Mesenteric fat pad (tissue), 1 donor: Measurements from ENCODE around the gene TRPV3. TPM values are rescaled to one million over a fixed set of nuclear protein-coding genes. Genes with fewer than 3 reads are reported as not detected.
"Not testable (repeated sequence)": the region's sequence is repeated elsewhere in the genome, so short reads cannot be mapped to it uniquely, and the experiment has no call there.

Source experiments
- DNase-seq: peaks from one replicate; pipeline ENCODE4 v3.0.0-alpha.2; 2020; ENCODE audit warnings: low spot score
- total RNA-seq: library from RNA; stranded (reverse); fragmentation: NEBNext Ultra II Directional; extraction: Animal tissue kit (Norgen Biotek cat#: 25700); gene quantifications from one replicate; pipeline ENCODE4 v1.2.1, GENCODE V29; 2021
- donor health status: DM: yes; HTN: yes; CAD: no.

Gene TRPV3
- total RNA-seq, 1 donor from 2014 or later = 1.2 TPM

DNA sequence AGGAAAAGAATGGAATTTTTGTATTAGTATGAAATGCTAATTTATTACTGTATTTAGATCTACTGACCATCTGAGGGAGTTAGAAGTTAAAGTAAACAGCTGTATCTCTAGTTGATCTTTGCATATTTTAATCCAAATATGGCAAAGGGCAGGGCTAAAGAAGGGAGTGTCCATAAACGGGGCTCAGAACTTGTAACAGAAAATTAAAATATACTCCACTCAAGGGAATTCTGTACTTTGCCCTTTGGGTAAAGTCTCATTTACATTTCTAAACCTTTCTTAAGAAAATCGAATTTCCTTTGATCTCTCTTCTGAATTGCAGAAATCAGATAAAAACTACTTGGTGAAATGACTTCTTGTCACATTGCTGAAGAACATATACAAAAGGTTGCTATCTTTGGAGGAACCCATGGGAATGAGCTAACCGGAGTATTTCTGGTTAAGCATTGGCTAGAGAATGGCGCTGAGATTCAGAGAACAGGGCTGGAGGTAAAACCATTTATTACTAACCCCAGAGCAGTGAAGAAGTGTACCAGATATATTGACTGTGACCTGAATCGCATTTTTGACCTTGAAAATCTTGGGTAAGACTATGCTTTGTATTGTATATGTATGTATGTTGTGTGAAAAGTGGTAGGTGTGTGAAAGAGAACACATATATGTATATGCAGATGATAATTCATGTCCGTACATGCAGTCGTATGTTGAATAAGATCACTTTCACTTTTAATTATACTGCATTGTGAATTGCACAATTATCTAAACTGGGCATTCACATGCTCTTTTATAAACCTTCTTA, 81.6 kb downstream of the TRPV3 start, which contains the start of gene ASPA:
ASPA (plus strand) TSS at position 186 of the 799 bp plus-strand sequence; CDS start at position 349, 163 bp downstream.
- DNase-seq = no peak

DNA sequence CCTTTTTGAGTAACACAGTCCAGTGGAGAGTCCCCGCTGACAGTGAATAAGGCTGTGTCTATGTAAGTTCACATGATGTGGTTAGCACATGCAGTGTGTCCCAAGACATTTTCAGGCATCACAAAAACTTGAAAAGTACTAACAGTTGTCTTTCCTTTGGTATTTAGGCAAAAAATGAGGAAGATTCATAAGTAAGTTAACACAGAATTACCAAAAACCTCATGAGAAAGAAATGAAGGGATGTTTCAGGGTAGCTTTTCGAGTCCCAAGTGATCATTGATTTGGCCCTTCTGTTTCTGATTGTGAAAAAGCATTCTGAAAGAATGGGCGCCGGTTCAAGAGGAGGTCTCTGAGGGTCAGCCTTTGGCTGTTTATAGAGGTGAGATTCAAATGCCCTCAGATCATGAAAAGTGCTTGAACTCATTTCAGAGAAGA, 82.3 kb downstream of the TRPV3 start:
- DNase-seq = no peak

DNA sequence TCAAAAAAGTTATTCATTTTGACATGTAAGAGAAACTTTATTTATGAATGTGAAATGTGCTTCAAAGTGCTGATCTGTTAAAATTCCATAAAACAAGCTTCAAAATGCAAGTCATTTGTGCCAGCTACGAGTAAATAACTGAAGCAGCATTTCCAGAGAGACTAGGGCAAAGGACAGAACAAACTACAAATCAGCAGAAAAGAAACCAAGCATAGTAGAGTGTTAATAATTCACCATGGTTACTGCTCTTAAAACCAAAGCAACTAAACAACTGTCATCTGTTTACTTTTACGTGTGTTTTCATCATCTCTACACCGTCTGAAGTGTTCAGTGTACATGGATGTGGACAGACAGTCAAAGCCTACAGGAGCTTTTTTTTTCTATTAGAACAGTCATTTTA, 83.4 kb downstream of the TRPV3 start:
- no peak for DNase-seq

DNA sequence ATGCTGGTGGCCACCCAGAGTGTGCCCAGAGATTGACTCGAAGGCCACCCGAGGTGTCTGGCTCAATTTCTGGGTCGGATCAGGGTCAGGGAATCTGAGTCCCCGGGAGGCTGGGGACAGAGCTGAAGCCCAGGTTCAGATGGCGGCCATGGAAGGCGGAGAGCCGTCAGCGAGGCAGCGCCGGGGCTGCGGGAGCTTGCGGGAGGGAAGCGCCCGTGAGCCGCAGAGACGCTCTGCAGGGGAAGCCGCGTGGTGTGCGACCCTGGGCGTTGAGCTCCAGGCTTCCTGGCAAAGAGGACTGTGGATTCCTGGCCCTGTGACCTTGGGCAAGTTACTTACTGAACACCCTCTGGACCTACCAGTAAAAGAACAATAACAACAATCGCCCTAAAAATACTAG, 85.5 kb downstream of the TRPV3 start:
- no peak for DNase-seq

DNA sequence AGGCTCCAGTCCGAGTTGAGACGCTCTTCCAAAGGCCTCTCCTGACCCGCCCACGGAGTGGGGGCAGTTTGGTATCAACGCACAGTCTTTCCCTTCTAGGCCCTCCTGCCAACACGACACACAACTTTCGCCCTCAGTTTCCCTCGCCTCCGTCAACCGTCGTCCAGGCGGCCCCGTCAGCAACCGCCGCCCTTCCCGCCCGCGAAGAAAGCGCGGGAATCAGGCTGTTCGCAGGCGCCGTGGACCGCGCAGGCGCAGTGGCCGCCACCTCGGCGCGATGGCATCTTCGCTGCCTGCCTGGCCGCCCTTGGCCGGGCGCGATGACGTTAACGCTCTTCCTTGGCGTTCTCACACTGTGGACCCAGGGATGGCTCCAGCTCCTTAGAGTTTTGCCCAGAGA, 86.0 kb downstream of the TRPV3 start, which contains the start of gene SPATA22:
SPATA22 (minus strand) TSS at position 221 of the 400 bp plus-strand sequence. CDS start 2,494 bp downstream, outside the sequence.
- DNase-seq = no peak

DNA sequence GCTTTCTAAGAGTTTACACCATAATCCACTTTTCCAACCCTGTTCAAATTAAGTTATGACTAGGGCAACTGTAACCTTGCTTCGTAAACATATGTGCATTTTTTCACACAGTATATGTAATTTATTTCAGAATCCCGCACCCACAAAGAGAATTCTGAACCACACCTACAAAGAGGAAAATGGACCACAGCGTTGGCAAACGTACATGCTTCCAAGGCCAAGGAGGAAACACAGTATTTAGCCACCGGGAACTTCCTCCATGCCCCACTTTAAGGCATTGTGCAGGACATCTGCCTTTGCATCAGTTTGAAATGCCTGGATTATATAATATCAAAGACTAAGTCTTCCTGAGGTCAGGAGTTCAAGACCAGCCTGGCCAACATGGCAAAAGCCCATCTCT, 88.1 kb downstream of the TRPV3 start:
- no peak for DNase-seq

DNA sequence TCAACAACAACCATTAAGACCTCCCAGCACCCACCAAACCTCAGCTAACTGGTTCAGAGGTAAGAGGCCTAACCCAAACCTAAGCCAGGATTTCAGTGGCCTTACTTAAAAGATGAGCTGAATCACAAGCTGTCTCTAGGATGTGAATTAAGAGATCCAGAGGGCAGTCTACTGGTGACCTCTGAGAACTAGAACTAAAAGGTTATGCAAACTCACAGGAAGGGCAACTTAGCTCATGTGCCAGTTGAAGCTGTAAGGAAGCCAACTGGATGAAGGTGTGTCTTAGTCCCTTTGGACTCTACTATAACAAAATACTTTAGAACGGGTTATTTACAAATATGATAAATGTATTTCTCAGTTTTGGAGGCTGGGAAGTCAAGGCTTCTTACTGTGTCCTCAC, 91.3 kb downstream of the TRPV3 start:
- DNase-seq = not testable (repeated sequence)

Other genes starting within 250 kb of the TRPV3 start
- gene OR3A2, start 171.5 kb downstream of the TRPV3 start, total RNA-seq = 1.2 TPM
- not detected for gene OR1E1, start 159.4 kb downstream of the TRPV3 start, total RNA-seq
- not detected for gene OR3A3, start 146.4 kb downstream of the TRPV3 start, total RNA-seq
- not detected for gene OR1E2, start 124.0 kb downstream of the TRPV3 start, total RNA-seq
- gene SPATA22, start 86.0 kb downstream of the TRPV3 start, total RNA-seq = not detected
- gene ASPA, start 81.8 kb downstream of the TRPV3 start, total RNA-seq = 10.1 TPM
- gene TRPV1, start 51.6 kb upstream of the TRPV3 start, total RNA-seq = 6.7 TPM
- 17.7 TPM for gene SHPK, start 78.4 kb upstream of the TRPV3 start, total RNA-seq
- gene CTNS, start 78.9 kb upstream of the TRPV3 start, total RNA-seq = 21.6 TPM
- gene TAX1BP3, start 110.8 kb upstream of the TRPV3 start, total RNA-seq = 96.6 TPM
- gene EMC6, start 111.0 kb upstream of the TRPV3 start, total RNA-seq = 34.7 TPM
- gene P2RX5, start 138.3 kb upstream of the TRPV3 start, total RNA-seq = 0.29 TPM
- 0.16 TPM for gene HASPIN, start 166.1 kb upstream of the TRPV3 start, total RNA-seq
- gene ITGAE, start 243.4 kb upstream of the TRPV3 start, total RNA-seq = 19.8 TPM